Chondrocyte (in vitro differentiated cells): ENCODE measurements around the gene MAP3K12. TPM values are rescaled to one million over a fixed set of nuclear protein-coding genes. Genes with fewer than 3 reads are reported as not detected.
"Not testable (repeated sequence)": the region's sequence is repeated elsewhere in the genome, so short reads cannot be mapped to it uniquely, and the experiment has no call there.

Experiments used
- DNase-seq: peaks from one replicate; pipeline ENCODE4 v3.0.0; 2021; ENCODE audit warnings: mixed read lengths, low spot score
- H3K27ac Mint-ChIP-seq: one replicate; pipeline ENCODE4 v1.8.0; 2021; ENCODE audit warnings: mild to moderate bottlenecking, moderate library complexity, mixed read lengths; ENCODE audit not compliant: unreplicated experiment
- H3K27me3 Mint-ChIP-seq: 2 replicates; pipeline ENCODE4 v1.8.0; 2021; ENCODE audit warnings: low read depth, mixed read lengths
- H3K36me3 Mint-ChIP-seq: 2 replicates; pipeline ENCODE4 v1.8.0; 2021; ENCODE audit warnings: low read depth, mixed read lengths
- H3K4me1 Mint-ChIP-seq: 2 replicates; pipeline ENCODE4 v1.8.0; 2021; ENCODE audit warnings: low read depth, mild to moderate bottlenecking, mixed read lengths
- H3K4me3 Mint-ChIP-seq: one replicate; pipeline ENCODE4 v1.8.0; 2021; ENCODE audit warnings: mild to moderate bottlenecking, moderate library complexity, mixed read lengths; ENCODE audit not compliant: unreplicated experiment
- H3K9me3 Mint-ChIP-seq: 2 replicates; pipeline ENCODE4 v1.8.0; 2021; ENCODE audit warnings: low read depth, mixed read lengths
- CTCF ChIP-seq: fragments of 200-600 bp; sonication (generic); IDR thresholded peaks from 2 replicates; pipeline ENCODE4 v1.5.0; 2021; ENCODE audit warnings: antibody characterized with exemption, mild to moderate bottlenecking, moderate library complexity
- total RNA-seq: library from RNA; stranded (reverse); gene quantifications from 3 replicates; pipeline ENCODE4 v1.2.1, GENCODE V29; 2021

Gene MAP3K12
- total RNA-seq, 1 donor from 2014 or later, result 26.9 TPM

- no peaks in the 10 kb centered on the region for H3K27me3 Mint-ChIP-seq
- peaks cover 27% of the 10 kb centered on the region for H3K36me3 Mint-ChIP-seq
- peak overlapping the region; percentile 81 for H3K27ac Mint-ChIP-seq
- DNase-seq, result no peak
- peak overlapping the region; percentile 97 for H3K4me3 Mint-ChIP-seq
- no peak for TF ChIP-seq CTCF
- peaks cover 27% of the 10 kb centered on the region for H3K4me1 Mint-ChIP-seq
- no peaks in the 10 kb centered on the region for H3K9me3 Mint-ChIP-seq
Measured at GRCh38 chr12:53453953-53454640, 45.2 kb downstream of the MAP3K12 start.

GRCh38 chr12:53452159-53453077, 46.8 kb downstream of the MAP3K12 start:
- peak overlapping the region; percentile 100 for H3K27ac Mint-ChIP-seq
- no peaks in the 10 kb centered on the region for H3K9me3 Mint-ChIP-seq
- peaks cover 21% of the 10 kb centered on the region for H3K36me3 Mint-ChIP-seq
- peak; percentile 80 for TF ChIP-seq CTCF
- peaks cover 26% of the 10 kb centered on the region for H3K4me1 Mint-ChIP-seq
- no peaks in the 10 kb centered on the region for H3K27me3 Mint-ChIP-seq
- H3K4me3 Mint-ChIP-seq, result peak overlapping the region; percentile 97
- no peak for DNase-seq

GRCh38 chr12:53451661-53452158, 47.5 kb downstream of the MAP3K12 start, which contains the start of gene PCBP2:
PCBP2 (plus strand) TSS chr12:53452102; CDS start chr12:53454801, 2,699 bp downstream.
- Mint-ChIP-seq H3K27me3 (no peaks in the 10 kb centered on the region), H3K4me3 (peak within 1 kb of the TSS; percentile 97), H3K4me1 (peaks cover 26% of the 10 kb centered on the region), H3K27ac (peak within 1 kb of the TSS; percentile 100), H3K9me3 (no peaks in the 10 kb centered on the region), H3K36me3 (peaks cover 17% of the 10 kb centered on the region)
- peak; percentile 98 for DNase-seq
- TF ChIP-seq CTCF, result peak; percentile 86

GRCh38 chr12:53450936-53451335, 48.3 kb downstream of the MAP3K12 start:
- Mint-ChIP-seq H3K4me1 (peaks cover 26% of the 10 kb centered on the region), H3K27ac (no peak overlapping the region), H3K9me3 (no peaks in the 10 kb centered on the region), H3K4me3 (no peak overlapping the region), H3K27me3 (no peaks in the 10 kb centered on the region), H3K36me3 (peaks cover 18% of the 10 kb centered on the region)
- no peak for DNase-seq
- TF ChIP-seq CTCF, result no peak

- H3K9me3 Mint-ChIP-seq, H3K27me3 Mint-ChIP-seq, DNase-seq, H3K4me3 Mint-ChIP-seq: not testable (repeated sequence)
- Mint-ChIP-seq H3K4me1 (peaks cover 34% of the 10 kb centered on the region), H3K27ac (peak overlapping the region; percentile 8), H3K36me3 (peaks cover 11% of the 10 kb centered on the region)
Measured at GRCh38 chr12:53444593-53445325, 54.5 kb downstream of the MAP3K12 start.
